MM.1S (cell line): ENCODE measurements around the gene IPP.

Source experiments
- CTCF ChIP-seq: fragments of 300-600 bp; sonication (generic); IDR thresholded peaks from 2 replicates; pipeline ENCODE4 v1.5.1; 2016; ENCODE audit warnings: antibody characterized with exemption, low read length, mixed read lengths
- EZH2 ChIP-seq: fragments of 300-600 bp; sonication (generic); optimal IDR thresholded peaks from 2 replicates; pipeline ENCODE3; 2017; ENCODE audit warnings: low read depth, mild to moderate bottlenecking, antibody characterized with exemption, low read length, mixed read lengths
- EZH2phosphoT487 ChIP-seq: fragments of 300-600 bp; sonication (generic); IDR thresholded peaks from 2 replicates; pipeline ENCODE4 v1.6.1; 2018; ENCODE audit warnings: antibody characterized with exemption, low read length

- no peak for TF ChIP-seq EZH2phosphoT487
- no peak for TF ChIP-seq CTCF
- TF ChIP-seq EZH2 = no peak
Measured at GRCh38 chr1:45704637-45705036, 45.8 kb downstream of the IPP start.
